Panc1 (cell line): ENCODE measurements around the gene ZNF503.

Experiments
- CTCF ChIP-seq: fragments of 450-650 bp; IDR thresholded peaks from 2 replicates; pipeline ENCODE4 v1.5.1; 2017; ENCODE audit warnings: mild to moderate bottlenecking
- POLR2AphosphoS5 ChIP-seq: IDR thresholded peaks from 2 replicates; pipeline ENCODE4 v1.6.1; 2012; ENCODE audit warnings: mild to moderate bottlenecking, low read depth, low read length, moderate library complexity
- REST ChIP-seq, 2 experiments: IDR thresholded peaks; 2 replicates each; pipeline ENCODE4 v1.6.1; 2011 to 2012; ENCODE audit warnings: low read depth in 2 of 2, control low read depth in 1 of 2, low read length in 1 of 2, mild to moderate bottlenecking in 1 of 2, moderate library complexity in 1 of 2; ENCODE audit not compliant: insufficient read depth in 1 of 2

- TF ChIP-seq CTCF (no peak), POLR2AphosphoS5 (no peak), REST (IDR thresholded peaks at IDR 0.05; ENCODE audit: insufficient read depth in 1 of 2, low read depth in 2 of 2, low read length in 1 of 2) (no peak)
Measured at GRCh38 chr10:75398200-75398691, 3.3 kb downstream of the ZNF503 start.
